Brain microvascular endothelial cell (primary cell): ENCODE measurements around the gene CRYBA1.

Experiments
- DNase-seq: peaks from one replicate; pipeline ENCODE4 v3.0.0-alpha.2; 2020
- H3K27ac ChIP-seq: fragments of 250-450 bp; sonication (Bioruptor Pico); 2 replicates; pipeline ENCODE4 v1.5.1; 2020; ENCODE audit warnings: mild to moderate bottlenecking, moderate library complexity
- H3K27me3 ChIP-seq: fragments of 250-450 bp; sonication (Bioruptor Pico); replicated peaks from 2 replicates; pipeline ENCODE4 v1.5.1; 2020; ENCODE audit warnings: mild to moderate bottlenecking
- H3K36me3 ChIP-seq: fragments of 250-450 bp; sonication (Bioruptor Pico); replicated peaks from 2 replicates; pipeline ENCODE4 v1.5.1; 2020; ENCODE audit warnings: mild to moderate bottlenecking
- H3K4me3 ChIP-seq: 2 replicates; pipeline ENCODE4 v1.5.1; 2011; ENCODE audit warnings: low read depth, mild to moderate bottlenecking, control low read depth, low read length, moderate library complexity
- CTCF ChIP-seq: IDR thresholded peaks from 2 replicates; pipeline ENCODE4 v1.5.1; 2011; ENCODE audit warnings: low read depth, mild to moderate bottlenecking, moderate library complexity, low read length, control low read depth, inconsistent platforms; ENCODE audit errors: missing control alignments
- in situ Hi-C: cut with HindIII; loops from 2 replicates; pipeline ENCODE4 v1.10.0; 2017; ENCODE audit warnings: low sequenced_read_pairs, low pct_ligation_motif_present

Gene CRYBA1

GRCh38 chr17:29279397-29280070 lies 32.9 kb downstream of the CRYBA1 start:
- Histone ChIP-seq H3K27ac (no peak overlapping the region), H3K27me3 (no peaks in the 10 kb centered on the region), H3K36me3 (peaks cover 68% of the 10 kb centered on the region), H3K4me3 (no peak overlapping the region)
- no peak for DNase-seq
- TF ChIP-seq CTCF = no peak
- in situ Hi-C loops = no loop called here

GRCh38 chr17:29283496-29283895 lies 36.8 kb downstream of the CRYBA1 start:
- H3K36me3 ChIP-seq = peaks cover 72% of the 10 kb centered on the region
- no peak overlapping the region for H3K27ac ChIP-seq
- no peaks in the 10 kb centered on the region for H3K27me3 ChIP-seq
- no peak for DNase-seq
- no peak overlapping the region for H3K4me3 ChIP-seq
- TF ChIP-seq CTCF = no peak
- in situ Hi-C loops = no loop called here

GRCh38 chr17:29283961-29284360 lies 37.3 kb downstream of the CRYBA1 start:
- in situ Hi-C loops = no loop called here
- Histone ChIP-seq H3K4me3 (no peak overlapping the region), H3K27ac (no peak overlapping the region), H3K36me3 (peaks cover 77% of the 10 kb centered on the region), H3K27me3 (no peaks in the 10 kb centered on the region)
- DNase-seq = no peak
- no peak for TF ChIP-seq CTCF

- in situ Hi-C loops = no loop called here
- H3K27ac ChIP-seq = no peak overlapping the region
- no peaks in the 10 kb centered on the region for H3K27me3 ChIP-seq
- TF ChIP-seq CTCF = no peak
- no peak overlapping the region for H3K4me3 ChIP-seq
- H3K36me3 ChIP-seq = peaks cover 39% of the 10 kb centered on the region
- DNase-seq = no peak
These were observed 43.2 kb downstream of the CRYBA1 start for GRCh38 chr17:29289852-29290251.

GRCh38 chr17:29291163-29291752 lies 44.6 kb downstream of the CRYBA1 start:
- TF ChIP-seq CTCF = peak; percentile 57
- peak overlapping the region; percentile 97 for H3K4me3 ChIP-seq
- H3K36me3 ChIP-seq = peaks cover 28% of the 10 kb centered on the region
- in situ Hi-C loops = no loop called here
- peak; percentile 61 for DNase-seq
- H3K27me3 ChIP-seq = no peaks in the 10 kb centered on the region
- H3K27ac ChIP-seq = no peak overlapping the region
